ENCODE results near the gene SEBOX.

Gene SEBOX

DNA sequence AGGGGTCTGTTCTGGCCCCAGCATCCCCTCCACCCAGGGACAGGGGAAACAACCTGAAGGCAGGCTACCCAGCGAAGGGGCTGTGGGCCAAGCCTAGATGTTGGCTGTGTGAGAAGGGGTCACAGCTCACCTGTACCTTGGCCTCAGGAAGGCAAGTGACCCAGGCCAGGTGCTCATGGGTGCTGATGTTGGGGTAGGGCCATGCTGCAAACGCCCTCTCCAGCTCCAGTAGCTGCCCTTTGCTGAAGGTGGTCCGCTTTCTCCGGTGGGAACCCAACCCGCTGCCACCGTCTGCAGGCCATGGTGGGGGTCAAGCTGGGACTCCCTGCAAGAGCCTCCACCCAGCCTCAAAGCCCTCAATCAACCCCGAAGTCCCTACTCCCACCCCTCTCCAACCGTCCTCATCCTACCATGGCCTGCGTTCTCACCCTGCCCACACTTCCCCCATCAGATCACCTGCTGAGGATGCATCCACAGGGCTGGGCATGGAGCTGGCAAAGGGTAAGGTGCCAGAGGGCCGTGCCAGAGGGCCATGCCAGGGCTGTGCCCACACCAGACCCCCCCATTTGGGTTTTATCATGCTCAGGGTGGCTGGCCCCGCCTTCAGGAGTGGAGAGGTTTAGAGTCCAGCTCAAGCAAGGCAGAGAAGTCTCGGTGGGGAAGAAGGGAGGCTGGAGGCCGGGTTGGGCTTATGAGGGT lies at the start of gene SEBOX:
Gene SEBOX, minus strand, starts transcription at position 535 of the 699 bp plus-strand sequence. Its CDS starts 48 bp downstream, at position 487.
- TF ChIP-seq POLR2A (IDR thresholded peaks at IDR 0.05; ENCODE audit: low read length) (no peak), GATA1 (IDR thresholded peaks at IDR 0.05; ENCODE audit: low read depth, low read length) (no peak)
- no peak for DNase-seq

- TF ChIP-seq GATA1 (IDR thresholded peaks at IDR 0.05; ENCODE audit: low read depth, low read length) (no peak), POLR2A (IDR thresholded peaks at IDR 0.05; ENCODE audit: low read length) (no peak)
- DNase-seq, result no peak
Observed at GRCh38 chr17:28413804-28414203, 48.8 kb upstream of the SEBOX start.

DNA sequence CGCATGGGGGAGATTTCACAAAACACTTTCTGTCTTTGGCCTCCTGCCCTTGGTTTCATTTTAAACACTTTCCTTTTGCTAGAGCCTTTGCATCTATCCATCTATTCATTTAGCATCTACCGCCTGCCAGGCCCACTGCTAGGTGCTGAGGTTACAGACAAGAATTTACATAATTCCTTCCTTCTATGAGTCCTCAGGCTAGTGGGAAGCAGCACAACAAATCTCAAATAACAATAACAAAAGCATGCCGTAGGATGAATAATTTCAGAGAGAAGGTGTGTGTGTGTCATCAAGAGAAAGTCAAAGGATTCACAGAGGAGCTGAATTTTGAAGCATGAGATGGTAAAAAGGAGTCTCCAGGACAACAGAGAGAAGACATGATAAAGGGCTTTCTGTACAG lies 47.1 kb upstream of the SEBOX start:
- TF ChIP-seq POLR2A (IDR thresholded peaks at IDR 0.05; ENCODE audit: low read length) (no peak), GATA1 (IDR thresholded peaks at IDR 0.05; ENCODE audit: low read depth, low read length) (no peak)
- DNase-seq, result no peak

DNA sequence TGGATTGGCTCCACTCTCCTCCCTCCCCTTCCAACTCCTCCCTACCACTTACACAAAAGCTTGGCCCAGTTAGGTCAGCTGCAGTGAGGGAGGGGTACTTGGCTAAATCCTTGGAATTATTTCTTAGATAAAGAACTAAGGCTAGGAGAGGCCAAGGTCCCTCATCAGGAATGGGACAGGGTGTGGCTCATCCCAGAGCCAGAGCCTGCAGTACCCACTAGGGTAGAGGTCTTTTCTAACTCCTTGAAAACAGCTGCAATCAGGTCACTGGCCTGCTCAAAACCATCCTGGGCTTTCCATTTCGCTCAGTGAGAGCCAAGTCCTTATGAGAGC lies 42.9 kb upstream of the SEBOX start:
- TF ChIP-seq GATA1 (IDR thresholded peaks at IDR 0.05; ENCODE audit: low read depth, low read length) (no peak), POLR2A (IDR thresholded peaks at IDR 0.05; ENCODE audit: low read length) (no peak)
- no peak for DNase-seq

DNA sequence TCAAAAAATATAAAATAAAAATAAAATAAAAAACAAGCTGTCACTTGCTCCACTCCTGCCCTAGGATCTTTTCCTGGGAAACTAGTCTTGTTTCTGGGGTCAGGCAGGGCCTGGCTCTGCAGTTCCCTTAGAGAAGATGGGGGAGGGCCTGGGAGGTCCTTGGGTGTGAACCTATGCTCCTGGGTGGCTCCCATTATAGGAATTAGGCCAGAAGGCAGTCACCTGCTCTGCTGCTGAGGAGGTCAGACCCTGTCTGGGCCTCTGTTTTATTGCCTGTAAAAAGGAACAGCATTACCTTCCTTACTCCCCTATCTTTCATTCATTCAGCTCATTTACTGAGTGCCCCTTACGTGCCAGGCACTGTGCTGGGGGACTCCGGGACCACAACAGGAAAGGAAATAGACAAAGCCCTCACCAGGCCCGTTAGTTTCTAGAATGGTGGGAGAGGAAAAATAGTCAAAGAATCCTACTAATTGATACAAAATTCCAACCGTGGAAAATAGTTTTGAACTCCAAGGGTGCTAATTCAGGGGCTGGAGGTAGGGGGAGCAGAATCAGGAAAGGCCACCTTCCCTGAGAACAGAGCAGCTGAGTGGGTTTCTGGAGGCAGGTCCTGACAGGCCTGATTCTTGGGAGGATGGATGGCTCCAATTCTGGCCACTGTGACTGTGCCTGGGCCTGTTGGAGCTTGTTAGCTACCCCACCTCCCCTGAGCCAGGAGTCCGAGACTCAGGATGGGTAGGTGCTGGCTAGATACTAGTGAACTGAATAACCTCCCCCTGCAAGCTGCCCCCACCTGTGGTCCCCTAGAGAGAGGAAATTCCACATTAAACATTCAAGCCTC lies 42.4 kb upstream of the SEBOX start:
- TF ChIP-seq GATA1 (IDR thresholded peaks at IDR 0.05; ENCODE audit: low read depth, low read length), result no peak
- TF ChIP-seq POLR2A (IDR thresholded peaks at IDR 0.05; ENCODE audit: low read length), result no peak
- no peak for DNase-seq

GRCh38 chr17:28406473-28406814 lies 41.4 kb upstream of the SEBOX start:
- peak in 1 of 2 experiments; percentile 30 for DNase-seq
- no peak for TF ChIP-seq POLR2A (IDR thresholded peaks at IDR 0.05; ENCODE audit: low read length)

- TF ChIP-seq GATA1 (IDR thresholded peaks at IDR 0.05; ENCODE audit: low read depth, low read length) (no peak), POLR2A (IDR thresholded peaks at IDR 0.05; ENCODE audit: low read length) (no peak)
- peak; percentile 36 to 46 for DNase-seq
Observed at GRCh38 chr17:28405632-28406472, 40.9 kb upstream of the SEBOX start, which contains the start of gene SLC46A1. SLC46A1 (minus strand) TSS chr17:28406212; CDS start chr17:28406114, 98 bp downstream.

- DNase-seq, result no peak
- TF ChIP-seq POLR2A (IDR thresholded peaks at IDR 0.05; ENCODE audit: low read length) (no peak), GATA1 (IDR thresholded peaks at IDR 0.05; ENCODE audit: low read depth, low read length) (no peak)
Observed at GRCh38 chr17:28404812-28405570, 40.0 kb upstream of the SEBOX start.

DNA sequence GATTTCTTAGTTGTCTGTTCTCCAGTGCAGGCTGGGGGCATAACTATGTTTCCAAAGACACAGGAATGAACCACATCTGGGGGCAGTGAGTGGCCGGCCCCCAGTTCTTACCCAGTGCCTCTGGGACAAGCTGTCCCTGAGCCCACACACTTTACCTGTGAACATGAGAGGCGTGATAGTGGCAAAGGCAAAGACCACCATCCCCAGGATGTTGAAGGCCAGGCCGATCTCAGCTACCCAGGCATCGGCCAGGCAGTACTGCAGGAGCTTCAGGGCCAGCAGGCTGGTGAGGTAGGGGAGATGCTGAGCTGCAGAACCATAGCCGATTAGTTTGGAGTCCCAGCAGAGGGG lies 39.4 kb upstream of the SEBOX start:
- TF ChIP-seq GATA1 (IDR thresholded peaks at IDR 0.05; ENCODE audit: low read depth, low read length), result no peak
- TF ChIP-seq POLR2A (IDR thresholded peaks at IDR 0.05; ENCODE audit: low read length), result no peak
- no peak for DNase-seq

GRCh38 chr17:28404007-28404406 lies 39.0 kb upstream of the SEBOX start:
- TF ChIP-seq POLR2A (IDR thresholded peaks at IDR 0.05; ENCODE audit: low read length), result no peak
- no peak for TF ChIP-seq GATA1 (IDR thresholded peaks at IDR 0.05; ENCODE audit: low read depth, low read length)
- no peak for DNase-seq

GRCh38 chr17:28402844-28403243 lies 37.8 kb upstream of the SEBOX start:
- no peak for DNase-seq
- TF ChIP-seq POLR2A (IDR thresholded peaks at IDR 0.05; ENCODE audit: low read length) (no peak), GATA1 (IDR thresholded peaks at IDR 0.05; ENCODE audit: low read depth, low read length) (no peak)

GRCh38 chr17:28402224-28402630 lies 37.2 kb upstream of the SEBOX start:
- no peak for DNase-seq
- TF ChIP-seq POLR2A (IDR thresholded peaks at IDR 0.05; ENCODE audit: low read length) (no peak), GATA1 (IDR thresholded peaks at IDR 0.05; ENCODE audit: low read depth, low read length) (no peak)

GRCh38 chr17:28399808-28400207 lies 34.8 kb upstream of the SEBOX start:
- DNase-seq, result no peak

More at GRCh38 chr17:28399808-28400207, 34.8 kb upstream of the SEBOX start:
- TF ChIP-seq POLR2A (IDR thresholded peaks at IDR 0.05; ENCODE audit: low read length) (no peak), GATA1 (IDR thresholded peaks at IDR 0.05; ENCODE audit: low read depth, low read length) (no peak)
